HG03520 (cell line): ENCODE results near the gene TM7SF2.
"Not testable (repeated sequence)": the region's sequence is repeated elsewhere in the genome, so short reads cannot be mapped to it uniquely, and the experiment has no call there.

Experiments
- ATAC-seq: cut with Tn5 transposase; IDR thresholded peaks from one replicate; pipeline ENCODE4 v1.9.1; 2021; ENCODE audit warnings: mild to moderate bottlenecking, moderate library complexity; ENCODE audit not compliant: unreplicated experiment

Gene TM7SF2

DNA sequence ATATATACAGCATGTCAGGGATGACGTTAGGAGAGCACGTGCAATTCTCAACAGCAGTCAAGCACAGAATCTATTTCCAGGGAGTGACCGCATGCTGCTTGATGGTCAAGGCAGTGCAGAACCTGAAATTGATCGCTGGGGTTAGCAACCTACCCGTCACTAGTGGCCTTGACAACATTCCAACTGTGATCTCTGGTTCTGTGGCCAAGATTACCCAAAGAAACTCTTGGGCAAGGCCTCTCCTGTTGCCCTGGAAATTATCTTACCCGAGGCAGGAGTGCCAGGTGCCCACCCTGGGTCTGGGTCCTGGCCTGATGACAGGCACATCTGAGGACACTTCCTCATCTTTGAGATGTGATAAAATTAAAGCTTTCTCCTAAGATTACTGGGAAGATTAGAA lies 2.2 kb downstream of the TM7SF2 start:
- no peak for ATAC-seq

DNA sequence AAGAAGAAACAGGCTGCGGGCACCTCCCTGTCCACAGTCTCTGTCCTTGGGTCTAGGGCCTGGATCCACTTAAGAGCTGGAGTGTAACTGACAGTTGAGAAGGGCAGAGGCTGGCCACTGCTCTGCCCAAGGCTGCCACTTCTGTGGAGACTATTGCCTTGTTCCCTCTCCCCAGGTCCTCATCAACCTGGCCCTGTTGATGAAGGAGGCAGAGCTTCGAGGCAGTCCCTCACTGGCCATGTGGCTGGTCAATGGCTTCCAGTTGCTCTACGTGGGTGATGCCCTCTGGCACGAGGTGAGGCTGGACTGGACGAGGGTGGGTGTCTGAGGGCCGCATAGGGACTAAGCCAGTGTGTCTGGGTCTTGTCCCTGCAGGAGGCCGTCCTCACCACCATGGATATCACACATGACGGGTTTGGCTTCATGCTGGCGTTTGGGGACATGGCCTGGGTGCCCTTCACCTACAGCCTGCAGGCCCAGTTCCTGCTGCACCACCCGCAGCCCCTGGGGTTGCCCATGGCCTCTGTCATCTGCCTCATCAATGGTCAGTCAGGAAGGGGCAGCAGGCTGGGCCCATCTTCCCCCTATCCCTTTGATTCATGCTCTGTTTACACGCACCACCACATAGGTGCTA lies 3.0 kb downstream of the TM7SF2 start:
- ATAC-seq, result no peak

GRCh38 chr11:65115361-65116082 lies 3.9 kb downstream of the TM7SF2 start:
- ATAC-seq, result no peak

- no peak for ATAC-seq
These were observed 4.9 kb downstream of the TM7SF2 start for GRCh38 chr11:65116370-65117205.

GRCh38 chr11:65117206-65118096 lies 5.8 kb downstream of the TM7SF2 start, which contains the start of gene ZNHIT2:
ZNHIT2 (minus strand) TSS chr11:65117701; CDS start chr11:65117653, 48 bp downstream.
- ATAC-seq, result peak; percentile 49

DNA sequence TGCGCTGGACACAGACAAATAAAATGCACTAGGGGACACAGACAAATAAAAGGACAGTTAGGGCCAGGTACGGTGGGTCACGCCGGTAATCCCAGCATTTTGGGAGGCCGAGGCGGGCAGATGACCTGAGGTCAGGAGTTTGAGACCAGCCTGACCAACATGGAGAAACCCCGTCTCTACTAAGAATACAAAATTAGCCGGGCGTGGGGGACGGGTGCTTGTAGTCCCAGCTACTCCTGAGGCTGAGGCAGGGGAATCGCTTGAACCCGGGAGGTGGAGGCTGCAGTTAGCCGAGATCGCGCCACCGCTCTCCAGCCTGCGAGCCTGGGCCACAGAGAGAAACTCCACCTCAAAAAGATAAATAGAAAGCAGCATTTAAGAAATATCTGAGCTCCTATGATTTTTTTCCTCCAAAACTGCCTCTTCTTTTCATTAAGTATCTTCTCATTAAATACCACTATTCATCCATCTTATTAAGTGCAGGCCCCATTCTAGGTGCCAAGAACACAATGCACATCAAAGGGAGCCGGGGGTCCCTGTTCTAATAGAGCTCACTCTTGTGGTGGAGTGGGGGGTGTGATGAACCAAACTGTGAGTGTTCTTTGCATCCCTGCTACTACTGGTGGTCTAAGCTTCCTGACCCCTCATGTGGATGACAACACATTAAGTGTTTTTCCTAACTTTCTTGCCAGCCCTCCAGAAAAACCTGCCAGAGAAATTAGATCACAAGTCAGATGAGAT lies 6.6 kb downstream of the TM7SF2 start:
- ATAC-seq, result no peak

DNA sequence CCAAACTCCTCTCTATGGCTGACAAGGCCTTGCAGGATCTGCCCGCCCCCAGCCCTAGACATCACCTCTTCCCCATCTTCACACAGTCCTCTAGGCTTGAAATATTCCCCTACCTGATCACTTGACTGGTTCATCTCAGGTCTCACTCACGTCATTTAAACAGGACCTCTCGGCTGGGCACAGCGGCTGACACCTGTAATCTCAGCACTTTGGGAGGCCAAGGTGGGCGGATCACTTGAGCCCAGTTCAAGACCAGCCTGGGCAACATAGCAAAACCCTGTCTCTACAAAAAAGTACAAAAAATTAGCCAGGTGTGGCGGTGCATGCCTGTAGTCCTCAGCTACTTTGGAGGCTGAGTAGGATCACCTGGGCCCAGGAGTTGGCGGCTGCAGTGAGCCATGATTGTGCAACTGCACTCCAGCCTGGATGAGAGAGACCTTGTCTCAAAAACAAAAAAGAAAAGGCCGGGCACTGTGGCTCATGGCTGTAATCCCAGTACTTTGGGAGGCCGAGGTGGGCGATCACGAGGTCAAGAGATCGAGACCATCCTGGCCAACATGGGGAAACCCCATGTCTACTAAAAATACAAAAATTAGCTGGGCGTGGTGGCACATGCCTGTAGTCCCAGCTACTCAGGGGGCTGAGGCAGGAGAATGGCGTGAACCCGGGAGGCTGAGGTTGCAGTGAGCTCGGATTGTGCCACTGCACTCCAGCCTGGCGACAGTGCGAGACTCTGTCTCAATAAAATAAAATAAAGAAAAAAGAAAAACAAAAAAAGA lies 7.4 kb downstream of the TM7SF2 start:
- ATAC-seq, result not testable (repeated sequence)

DNA sequence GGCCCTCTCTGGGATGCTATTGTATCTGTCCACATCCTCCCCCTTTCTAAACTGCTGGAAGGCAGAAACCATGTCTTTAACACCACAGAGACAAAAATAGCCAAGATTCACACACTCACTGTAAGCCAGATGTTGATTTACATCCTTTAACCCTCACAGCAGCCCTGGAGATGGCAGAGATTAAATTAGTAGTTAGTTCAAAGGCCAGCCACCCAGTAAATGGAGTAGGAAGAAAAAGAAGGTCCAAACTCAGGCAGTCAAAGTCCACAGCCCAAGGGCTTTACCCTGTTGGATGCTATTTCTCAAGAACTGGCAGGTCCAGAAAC lies 8.0 kb downstream of the TM7SF2 start:
- no peak for ATAC-seq

DNA sequence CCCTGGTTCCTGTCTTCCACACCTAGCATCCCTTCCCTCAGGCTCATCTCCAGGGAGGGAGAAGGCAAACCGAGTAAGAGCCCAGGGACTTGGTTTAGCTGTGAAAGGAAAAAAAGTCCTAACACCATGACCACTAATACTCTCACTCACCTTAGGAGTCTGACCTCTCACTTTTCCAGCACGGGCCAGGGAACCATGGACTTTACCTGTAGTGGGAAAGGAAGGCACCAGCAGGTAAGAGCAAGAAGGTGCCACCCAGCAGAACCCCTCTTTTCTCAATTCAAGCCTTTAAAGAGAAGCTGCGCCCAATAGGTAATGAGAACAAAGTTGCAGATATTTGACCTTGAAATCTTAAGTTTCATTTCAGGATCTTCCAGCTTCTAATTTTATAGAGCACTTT lies 9.2 kb downstream of the TM7SF2 start:
- ATAC-seq, result no peak

GRCh38 chr11:65121447-65121864 lies 9.8 kb downstream of the TM7SF2 start:
- no peak for ATAC-seq

GRCh38 chr11:65121865-65122696 lies 10.4 kb downstream of the TM7SF2 start, which contains the start of the genes FAU and MRPL49:
FAU (minus strand) TSS chr11:65122134; CDS start chr11:65121813, 321 bp downstream.
MRPL49 (plus strand) TSS chr11:65122321; CDS start chr11:65122347, 26 bp downstream.
- peak; percentile 64 for ATAC-seq

DNA sequence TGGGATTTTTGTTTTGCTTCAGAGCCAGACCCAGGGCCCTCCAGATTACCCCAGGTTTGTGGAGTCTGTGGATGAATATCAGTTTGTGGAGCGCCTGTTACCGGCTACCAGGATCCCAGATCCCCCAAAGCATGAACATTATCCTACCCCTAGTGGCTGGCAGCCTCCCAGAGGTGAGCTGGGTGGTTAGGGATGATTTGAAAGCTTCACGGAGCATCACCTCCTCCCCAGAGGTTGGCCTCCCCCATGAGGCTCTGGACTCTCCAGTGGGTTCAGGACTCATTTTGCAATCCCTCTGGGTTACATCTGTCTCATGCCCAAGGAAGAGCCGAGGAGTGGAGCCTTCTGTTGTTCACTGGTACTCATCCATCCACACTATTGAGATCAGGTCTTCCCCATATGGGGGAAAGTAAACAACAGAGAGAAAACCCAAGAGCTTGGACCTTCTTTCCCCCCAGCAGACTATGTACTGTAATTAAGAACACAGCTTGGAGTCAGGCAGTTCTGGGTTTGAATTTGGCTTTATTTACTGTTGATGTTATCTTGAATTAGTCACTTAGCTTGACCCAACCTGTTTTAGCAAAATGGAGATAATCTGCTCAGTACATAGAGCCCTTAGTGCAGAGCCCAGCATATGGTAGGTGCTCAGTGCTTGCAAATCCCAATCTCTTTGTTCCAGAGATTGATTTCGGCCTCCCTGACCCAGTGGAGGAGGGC lies 13.0 kb downstream of the TM7SF2 start:
- ATAC-seq, result no peak

- no peak for ATAC-seq
These were observed 13.8 kb downstream of the TM7SF2 start for GRCh38 chr11:65125197-65126056.

GRCh38 chr11:65126624-65127274 lies 15.1 kb downstream of the TM7SF2 start:
- ATAC-seq, result no peak

- no peak for ATAC-seq
These were observed 16.0 kb downstream of the TM7SF2 start for GRCh38 chr11:65127473-65128181.
